Pulmonary artery endothelial cell (primary cell): ENCODE results near the gene ANGPTL8. TPM values are rescaled to one million over a fixed set of nuclear protein-coding genes. Genes with fewer than 3 reads are reported as not detected.
A peak's percentile ranks its signal among the peaks of the same experiment; 100 is the strongest.

ENCODE experiments used
- DNase-seq: peaks from one replicate; pipeline ENCODE4 v3.0.0-alpha.2; 2011; ENCODE audit warnings: low read depth, low spot score
- total RNA-seq: library from RNA; depleted of rRNA; stranded (reverse); fragments of >200 nt; gene quantifications from 2 replicates; pipeline ENCODE4 v1.2.3, GENCODE V29; 2014

ANGPTL8 gene
- total RNA-seq, 1 donor from 2014 or later: not detected

- no peak for DNase-seq
Observed at GRCh38 chr19:11236324-11237301, 2.8 kb upstream of the ANGPTL8 start.

GRCh38 chr19:11237321-11237720, 2.1 kb upstream of the ANGPTL8 start:
- no peak for DNase-seq

- DNase-seq: no peak
Observed at GRCh38 chr19:11238041-11238440, 1.4 kb upstream of the ANGPTL8 start.

- DNase-seq: no peak
Observed at GRCh38 chr19:11238781-11239376, 540 bp upstream of the ANGPTL8 start.

GRCh38 chr19:11240008-11240444, 607 bp downstream of the ANGPTL8 start:
- no peak for DNase-seq

GRCh38 chr19:11242025-11242424, 2.6 kb downstream of the ANGPTL8 start:
- no peak for DNase-seq

GRCh38 chr19:11242864-11243797, 3.7 kb downstream of the ANGPTL8 start:
- DNase-seq: peak; percentile 75

- no peak for DNase-seq
Observed at GRCh38 chr19:11243798-11244169, 4.4 kb downstream of the ANGPTL8 start.

- no peak for DNase-seq
Observed at GRCh38 chr19:11244846-11245589, 5.6 kb downstream of the ANGPTL8 start.

- DNase-seq: no peak
Observed at GRCh38 chr19:11246941-11247340, 7.5 kb downstream of the ANGPTL8 start.

GRCh38 chr19:11247391-11247790, 8.0 kb downstream of the ANGPTL8 start:
- no peak for DNase-seq

- no peak for DNase-seq
Observed at GRCh38 chr19:11247934-11248333, 8.5 kb downstream of the ANGPTL8 start.

- DNase-seq: no peak
Observed at GRCh38 chr19:11248852-11249251, 9.4 kb downstream of the ANGPTL8 start.

GRCh38 chr19:11251217-11251616, 11.8 kb downstream of the ANGPTL8 start:
- DNase-seq: no peak

- no peak for DNase-seq
Observed at GRCh38 chr19:11251650-11252314, 12.4 kb downstream of the ANGPTL8 start.

GRCh38 chr19:11252665-11253355, 13.4 kb downstream of the ANGPTL8 start:
- DNase-seq: no peak

- no peak for DNase-seq
Observed at GRCh38 chr19:11254666-11255065, 15.2 kb downstream of the ANGPTL8 start.

GRCh38 chr19:11256189-11256588, 16.8 kb downstream of the ANGPTL8 start:
- DNase-seq: no peak

- DNase-seq: no peak
Observed at GRCh38 chr19:11257846-11258380, 18.5 kb downstream of the ANGPTL8 start.
